Hepatocyte (in vitro differentiated cells): ENCODE results near the gene SLC5A5.

Experiments
- CTCF ChIP-seq: fragments of 200-600 bp; sonication (generic); IDR thresholded peaks from 2 replicates; pipeline ENCODE4 v1.5.1; 2016; ENCODE audit warnings: antibody characterized with exemption, mild to moderate bottlenecking; ENCODE audit not compliant: poor library complexity
- EZH2 ChIP-seq: fragments of 200-600 bp; sonication (generic); IDR thresholded peaks from 2 replicates; pipeline ENCODE4 v1.6.1; 2016; ENCODE audit warnings: antibody characterized with exemption, mild to moderate bottlenecking, borderline replicate concordance
- EZH2phosphoT487 ChIP-seq: fragments of 200-600 bp; sonication (generic); IDR thresholded peaks from one replicate; pipeline ENCODE4 v1.6.1; 2018; ENCODE audit warnings: antibody characterized with exemption, mild to moderate bottlenecking, low read depth, moderate library complexity; ENCODE audit not compliant: unreplicated experiment, severe bottlenecking

GRCh38 chr19:17841371-17841809, 30.4 kb upstream of the SLC5A5 start:
- no peak for TF ChIP-seq EZH2
- TF ChIP-seq CTCF: no peak
- no peak for TF ChIP-seq EZH2phosphoT487
